HG02885 (cell line): ENCODE data around the gene NXPE3.

Experiments
- ATAC-seq: cut with Tn5 transposase; IDR thresholded peaks from one replicate; pipeline ENCODE4 v1.9.1; 2021; ENCODE audit warnings: mild to moderate bottlenecking; ENCODE audit not compliant: unreplicated experiment, poor library complexity

Gene NXPE3

DNA sequence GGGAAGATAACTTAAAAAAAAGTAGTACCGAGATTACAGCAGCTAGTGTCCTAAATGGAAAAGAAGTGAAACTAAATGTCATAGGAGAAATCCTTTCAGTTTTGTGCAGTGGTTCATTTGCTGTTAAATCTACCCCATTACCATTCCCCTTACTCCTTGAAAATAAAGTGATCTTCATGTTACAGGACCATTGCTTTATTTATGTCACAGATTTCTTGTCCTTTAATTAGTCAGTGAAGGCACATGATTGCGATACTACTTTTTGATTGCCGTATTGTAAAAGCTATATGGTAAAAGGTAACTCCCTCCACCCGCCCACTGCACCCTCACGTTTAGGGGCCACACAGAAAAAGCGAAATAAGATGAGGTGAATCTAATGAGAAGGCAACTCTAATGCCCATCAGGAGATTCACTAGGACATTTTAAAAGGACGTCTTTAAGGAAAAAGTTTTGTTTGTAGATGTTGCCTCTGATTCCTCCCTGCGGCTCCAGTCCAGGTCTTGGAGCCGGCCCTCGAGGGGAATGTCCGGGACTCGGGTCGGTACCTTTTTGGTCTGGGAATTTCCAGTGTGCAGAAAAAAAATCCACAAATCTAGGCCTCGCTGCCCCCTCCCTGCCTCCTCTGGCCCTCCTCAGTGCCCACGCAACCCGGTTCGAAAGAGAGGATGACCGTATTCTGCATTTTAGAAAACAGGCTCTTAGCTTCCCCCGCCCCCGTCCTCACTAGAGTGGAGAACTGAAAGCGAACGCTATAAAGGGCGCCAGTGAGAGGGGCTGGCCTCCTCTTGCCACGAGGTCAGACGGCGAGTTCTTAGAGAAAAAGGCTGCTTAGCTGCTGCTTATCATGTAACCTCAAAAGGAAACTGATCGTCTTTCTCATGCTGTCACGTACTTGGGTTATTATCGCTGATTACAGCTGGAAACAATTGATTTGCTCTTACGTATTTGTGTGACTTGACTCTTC is 48.5 kb downstream of the NXPE3 start:
- ATAC-seq, result peak; percentile 90

DNA sequence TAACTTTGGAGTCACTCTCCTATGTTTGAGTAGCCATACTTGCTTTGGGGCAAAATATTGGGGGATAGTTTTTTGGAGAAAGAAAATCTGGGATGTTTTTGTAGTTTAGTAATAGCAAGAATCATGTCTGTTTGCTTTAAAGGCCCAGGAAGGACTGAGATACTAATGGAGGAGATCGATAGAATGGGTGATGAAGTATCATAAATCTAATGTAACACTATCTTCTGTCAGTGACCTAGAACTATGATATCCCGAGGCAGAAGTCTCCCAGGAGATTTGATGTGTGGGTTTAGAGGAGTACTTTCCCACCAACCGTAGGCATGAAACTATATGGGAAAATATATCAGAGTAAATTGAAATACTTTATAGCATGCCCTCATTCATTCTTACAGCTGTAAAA is 49.3 kb downstream of the NXPE3 start:
- ATAC-seq, result no peak

DNA sequence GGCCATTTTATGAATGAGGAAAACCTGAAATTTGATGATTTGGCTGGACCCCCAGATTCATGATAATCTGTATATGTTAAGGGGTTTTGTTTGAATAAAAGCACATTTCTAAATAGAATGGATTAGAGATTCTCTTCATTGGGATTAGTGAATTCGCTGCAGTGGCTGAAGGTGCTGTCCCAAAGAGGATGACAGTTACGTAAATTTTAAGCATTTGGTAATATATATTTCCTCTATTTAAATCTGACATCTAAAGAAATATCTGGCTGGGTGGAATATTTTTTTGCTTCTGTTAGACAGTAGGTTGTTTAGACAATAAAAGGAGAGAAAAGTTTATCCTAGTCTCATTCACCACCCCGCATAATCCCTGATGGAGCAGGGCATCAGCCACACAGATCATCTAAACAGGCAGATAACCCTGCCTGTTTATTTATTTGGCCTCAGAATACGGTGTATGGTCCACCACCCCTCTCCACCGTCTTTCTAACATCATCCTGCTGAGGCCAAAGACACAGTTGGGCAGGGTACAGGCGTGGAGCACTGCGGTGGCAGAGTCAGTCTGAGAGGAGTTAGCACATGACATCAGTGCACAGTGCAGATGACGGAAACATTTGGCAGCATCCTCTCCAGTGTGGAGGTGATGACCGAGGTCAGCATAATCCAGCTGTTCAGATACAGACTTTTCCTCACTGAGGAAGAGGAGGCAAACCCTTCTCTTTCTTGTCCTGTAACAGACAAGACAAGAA is 49.9 kb downstream of the NXPE3 start:
- ATAC-seq, result peak; percentile 55

DNA sequence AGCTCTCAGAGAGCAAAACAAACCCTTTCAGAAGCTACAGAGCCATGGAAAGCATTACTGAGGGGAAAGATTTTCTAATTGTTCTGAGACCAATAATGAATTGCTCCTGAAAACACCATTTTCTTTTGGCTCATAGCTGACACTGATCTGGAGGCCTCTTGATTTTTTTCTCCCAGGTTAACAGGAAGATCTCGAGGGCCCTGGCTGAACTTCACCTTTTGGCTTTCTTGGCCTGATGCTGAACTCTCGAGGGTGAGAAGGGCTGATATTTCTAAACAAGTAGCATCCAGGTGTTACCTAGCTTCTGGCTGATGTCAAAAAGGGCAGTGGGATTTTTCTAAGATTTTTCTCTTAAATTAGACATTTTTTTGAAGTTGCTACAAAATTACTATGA is 50.4 kb downstream of the NXPE3 start:
- no peak for ATAC-seq

DNA sequence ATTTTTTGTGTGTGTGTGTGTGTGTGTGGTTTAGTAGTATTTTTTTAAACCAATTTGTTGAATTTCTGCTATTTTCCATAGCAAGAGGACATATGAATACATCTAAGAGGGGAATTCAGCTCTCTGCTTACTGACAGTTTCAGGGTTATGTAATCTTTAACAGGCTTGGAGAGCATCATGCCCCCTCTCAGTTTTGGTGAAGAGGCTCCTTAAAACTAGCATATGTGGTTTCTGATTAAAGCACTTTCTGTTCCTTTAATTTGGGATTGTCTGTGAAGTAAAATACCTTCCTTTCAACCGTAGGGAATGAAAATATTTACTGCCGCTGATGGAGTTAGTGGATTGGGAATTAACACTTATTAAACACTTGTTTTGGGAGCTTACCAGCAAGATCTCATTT is 50.9 kb downstream of the NXPE3 start:
- ATAC-seq, result peak; percentile 21

DNA sequence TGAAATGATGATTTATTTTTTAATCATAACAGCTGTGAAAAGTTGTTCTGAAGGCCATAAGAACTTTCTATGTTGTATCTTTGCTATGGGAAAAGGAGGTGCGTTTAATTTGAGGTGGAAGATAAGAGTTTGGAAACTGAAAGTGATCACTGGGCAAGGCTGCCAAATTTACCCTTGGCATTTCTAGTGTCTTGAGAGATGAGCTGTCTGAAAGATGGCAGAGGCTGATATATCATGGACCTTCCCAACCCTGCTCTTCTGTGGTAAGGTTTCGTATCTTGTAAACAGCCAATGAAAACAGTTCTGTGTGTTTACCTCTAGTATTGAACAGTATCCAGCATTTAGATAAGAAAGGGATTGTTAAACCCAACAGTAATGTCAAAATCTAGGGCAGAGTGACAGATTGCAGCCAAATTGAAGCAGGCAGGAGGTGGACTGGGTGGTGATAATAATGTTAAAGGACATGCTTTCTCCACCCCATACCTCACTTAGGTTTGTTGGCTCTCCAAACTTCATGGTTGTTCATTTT is 54.5 kb downstream of the NXPE3 start:
- ATAC-seq, result no peak

DNA sequence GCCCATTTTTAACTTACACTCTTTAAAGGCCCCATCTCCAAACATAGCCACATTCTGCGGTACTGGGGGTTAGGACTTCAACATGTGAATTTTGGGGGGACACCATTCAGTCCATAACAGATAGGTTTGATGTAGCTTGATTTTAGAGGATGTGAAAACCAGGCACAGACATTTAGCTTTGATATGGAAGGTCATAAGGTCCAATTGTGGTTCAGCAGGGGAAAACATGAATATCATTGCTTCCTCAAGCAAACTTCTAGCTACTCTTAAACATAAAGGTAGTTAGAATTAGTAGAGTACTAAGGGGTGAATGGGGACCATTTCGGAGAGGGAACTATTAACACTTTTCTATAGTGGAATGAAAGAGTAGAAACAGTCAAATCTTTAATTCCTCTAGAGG is 56.7 kb downstream of the NXPE3 start:
- no peak for ATAC-seq

DNA sequence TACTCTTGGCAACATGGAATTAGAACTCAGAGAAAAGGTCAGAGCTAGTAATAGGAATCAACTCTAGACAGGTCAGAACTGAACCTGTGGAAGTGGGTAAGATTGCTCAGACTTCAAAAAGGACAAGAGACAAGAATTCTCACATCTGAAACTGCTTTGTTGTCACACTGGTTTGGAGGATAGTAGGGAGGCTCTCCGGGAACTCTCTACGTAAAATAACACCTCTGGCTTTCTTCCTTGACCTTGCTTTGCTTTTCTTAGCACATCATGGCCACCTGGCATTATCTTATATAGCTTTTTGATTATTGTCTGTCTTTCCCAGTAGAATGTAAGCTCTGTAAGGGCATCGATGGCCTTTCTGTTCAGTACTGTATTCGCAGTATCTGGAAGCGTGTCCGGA is 57.1 kb downstream of the NXPE3 start:
- ATAC-seq, result no peak

DNA sequence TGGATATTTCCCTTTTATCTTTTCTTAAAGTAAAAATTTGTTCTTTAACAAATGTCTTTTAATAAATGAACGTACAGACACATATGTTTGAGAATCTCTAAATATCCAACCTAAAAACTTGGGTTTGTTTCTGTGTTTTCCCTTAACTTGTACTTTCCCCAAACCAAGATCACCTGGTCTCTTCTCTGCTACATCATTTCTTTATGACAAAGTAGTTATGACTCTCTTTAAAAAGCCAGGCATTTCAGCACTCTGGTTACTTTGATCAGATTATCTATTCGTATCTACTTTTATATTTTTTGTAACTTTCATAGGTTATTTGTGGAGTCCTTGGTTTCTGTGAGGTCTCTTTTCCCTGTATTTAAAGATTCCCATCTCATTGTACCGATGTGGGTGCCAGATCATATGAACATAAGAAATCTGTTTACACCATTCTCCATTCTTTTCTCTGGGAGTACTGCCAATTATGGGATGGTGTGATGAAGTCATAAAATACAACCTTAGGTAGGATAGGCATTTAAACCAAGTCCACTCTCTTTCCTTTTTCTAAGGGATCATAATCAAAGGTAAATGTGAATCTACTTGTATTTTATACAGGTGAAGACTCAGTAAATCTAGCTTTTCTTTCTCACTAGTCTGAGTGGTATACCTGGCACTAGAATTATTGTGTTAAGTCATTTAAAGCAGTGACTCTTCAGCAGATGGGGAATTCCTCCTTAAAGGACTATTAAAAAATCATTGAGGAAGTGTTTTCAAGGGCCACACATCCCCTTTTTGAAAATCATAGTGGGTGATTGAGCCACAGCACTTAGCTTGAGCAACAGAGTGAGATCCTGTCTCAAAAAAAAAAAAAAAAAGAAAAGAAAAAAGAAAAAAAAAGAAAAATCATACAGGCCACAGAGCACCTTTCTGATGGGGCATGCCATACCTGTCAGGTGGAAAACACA is 57.9 kb downstream of the NXPE3 start:
- ATAC-seq, result peak; percentile 41

DNA sequence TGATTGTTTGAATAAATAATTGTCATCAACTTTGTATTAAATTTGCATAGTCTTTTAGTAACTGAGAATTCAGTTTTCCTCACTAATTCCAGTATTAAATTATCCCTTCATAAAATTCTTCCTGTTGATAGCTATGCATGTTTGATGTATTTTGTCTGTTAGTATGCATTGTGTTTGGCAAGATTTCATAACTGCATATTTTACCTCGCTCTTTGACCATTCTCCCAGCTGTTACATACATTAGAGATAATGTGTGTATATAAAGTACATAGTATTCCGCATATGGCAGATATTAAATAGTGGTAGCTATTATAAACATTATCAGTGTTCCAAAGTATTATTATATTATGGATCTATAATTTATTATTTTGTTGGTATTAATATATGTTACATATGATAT is 59.7 kb downstream of the NXPE3 start:
- no peak for ATAC-seq

DNA sequence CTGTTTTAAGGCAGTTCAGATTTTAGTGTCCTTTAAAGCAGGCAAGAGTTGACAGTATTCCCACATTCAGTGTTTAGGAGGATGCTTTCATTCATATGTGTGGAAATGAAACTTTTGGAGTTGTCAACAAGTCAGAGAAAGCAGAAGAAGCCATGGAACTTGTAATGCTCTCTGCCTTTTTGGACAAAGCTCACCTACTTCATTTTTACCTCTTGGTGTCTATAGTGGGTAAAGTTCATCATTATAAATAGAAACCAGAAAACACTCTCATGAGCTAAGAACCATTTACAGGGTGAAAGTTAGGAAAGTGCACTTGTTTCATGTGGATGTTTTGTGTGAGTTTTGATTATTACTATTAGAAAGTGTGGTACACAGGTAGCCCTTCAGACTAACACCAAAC is 61.1 kb downstream of the NXPE3 start:
- ATAC-seq, result no peak

DNA sequence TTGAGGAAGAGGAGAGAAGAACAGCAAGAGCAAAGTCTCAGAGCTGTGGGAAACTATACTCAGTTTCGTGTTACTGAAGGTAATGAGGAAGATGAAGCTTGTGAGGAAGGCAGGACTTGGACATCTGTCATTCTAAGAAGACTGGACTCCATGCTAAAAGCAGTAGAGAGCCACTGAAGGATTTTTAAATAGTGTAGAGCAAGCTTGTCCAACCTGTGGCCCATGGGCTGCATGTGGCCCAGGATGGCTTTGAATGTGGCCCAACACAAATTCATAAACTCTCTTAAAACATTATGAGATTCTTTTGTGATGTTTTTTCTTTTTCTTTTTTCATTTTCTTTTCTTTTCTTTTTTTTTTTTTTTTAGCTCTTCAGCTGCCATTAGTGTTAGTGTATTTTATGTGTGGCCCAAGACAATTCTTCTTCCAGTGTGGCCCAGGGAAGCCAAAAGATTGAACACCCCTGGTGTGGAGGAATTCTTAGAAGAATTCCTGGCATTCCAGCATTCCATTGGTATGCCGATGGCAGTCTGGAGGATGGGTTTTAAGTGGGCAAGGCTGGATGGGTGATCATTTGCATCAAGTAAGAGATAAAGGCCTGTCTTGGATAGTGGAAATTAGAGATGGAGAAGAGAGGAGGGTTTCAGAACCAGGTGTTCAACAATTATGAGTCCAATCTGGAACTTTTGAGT is 63.4 kb downstream of the NXPE3 start:
- no peak for ATAC-seq

DNA sequence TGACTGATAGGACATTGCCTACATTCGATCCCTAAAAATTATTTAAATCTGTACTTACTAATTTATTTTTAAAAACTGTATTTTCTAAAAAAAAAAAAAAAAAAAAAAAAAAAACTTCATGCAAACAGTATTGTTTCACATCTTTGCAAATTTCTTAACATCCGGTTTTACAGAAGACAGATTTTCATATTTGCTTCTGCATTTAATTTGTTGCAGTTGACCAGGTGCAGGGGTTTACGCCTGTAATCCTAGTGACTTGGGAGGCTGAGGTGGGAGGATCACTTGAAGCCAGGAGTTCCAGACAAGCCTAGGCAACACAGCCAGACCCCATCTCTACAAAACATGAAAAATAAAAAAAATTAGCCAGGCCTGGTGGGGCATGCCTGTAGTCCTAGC is 63.9 kb downstream of the NXPE3 start:
- ATAC-seq, result no peak

DNA sequence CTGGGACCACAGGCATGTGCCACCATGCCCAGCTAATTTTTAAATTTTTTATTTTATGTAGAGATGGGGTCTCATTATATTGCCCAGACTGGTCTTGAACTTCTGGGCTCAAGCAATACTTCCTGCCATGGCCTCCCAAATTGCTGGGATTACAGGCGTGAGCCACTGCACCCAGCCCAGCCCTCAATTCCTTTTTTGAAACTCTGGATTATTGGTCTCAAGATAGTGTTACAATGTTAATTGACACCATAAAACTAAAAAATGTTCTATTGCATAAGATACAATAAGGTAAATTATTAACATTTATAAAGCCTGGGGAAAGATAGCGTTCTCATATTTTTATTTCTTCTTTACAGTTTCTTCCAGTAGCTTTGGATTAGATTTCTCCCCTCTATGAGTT is 66.4 kb downstream of the NXPE3 start:
- ATAC-seq, result no peak

DNA sequence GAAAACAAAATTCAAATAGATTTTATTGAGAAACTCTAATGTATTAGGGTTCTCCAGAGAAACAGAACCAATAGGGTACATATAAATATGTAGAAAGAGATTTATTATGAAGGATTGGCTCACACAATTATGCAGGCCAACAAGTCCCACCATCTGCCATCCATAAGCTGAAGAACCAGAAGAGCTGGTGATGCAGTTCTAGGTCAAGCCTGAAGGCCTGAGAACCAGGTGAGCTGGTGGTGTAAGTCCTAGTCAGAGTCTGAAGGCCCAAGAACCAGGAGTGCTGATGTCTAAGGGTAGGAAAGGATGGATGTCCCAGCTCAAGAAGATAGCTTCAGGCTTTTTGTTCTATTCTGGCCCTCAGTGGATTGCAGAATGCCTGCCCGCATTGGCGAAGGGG is 67.7 kb downstream of the NXPE3 start:
- ATAC-seq, result no peak

DNA sequence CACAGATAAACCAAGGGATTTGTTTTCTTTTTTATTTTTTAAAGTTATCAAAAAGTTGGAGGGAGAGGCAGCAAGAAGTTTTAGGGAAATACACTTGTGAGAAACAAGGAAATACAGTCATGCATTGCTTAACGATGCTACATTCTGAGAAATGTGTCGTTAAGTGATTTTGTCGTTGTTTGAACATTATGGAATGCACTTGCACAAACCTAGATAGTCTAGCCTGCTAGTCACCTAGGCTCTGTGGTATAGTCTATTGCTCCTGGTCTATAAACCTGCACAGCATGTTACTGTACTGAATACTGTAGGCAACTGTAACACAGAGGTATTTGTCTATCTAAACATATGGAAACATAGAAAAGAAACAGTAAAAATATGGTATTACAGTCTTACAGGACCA is 68.3 kb downstream of the NXPE3 start:
- no peak for ATAC-seq

DNA sequence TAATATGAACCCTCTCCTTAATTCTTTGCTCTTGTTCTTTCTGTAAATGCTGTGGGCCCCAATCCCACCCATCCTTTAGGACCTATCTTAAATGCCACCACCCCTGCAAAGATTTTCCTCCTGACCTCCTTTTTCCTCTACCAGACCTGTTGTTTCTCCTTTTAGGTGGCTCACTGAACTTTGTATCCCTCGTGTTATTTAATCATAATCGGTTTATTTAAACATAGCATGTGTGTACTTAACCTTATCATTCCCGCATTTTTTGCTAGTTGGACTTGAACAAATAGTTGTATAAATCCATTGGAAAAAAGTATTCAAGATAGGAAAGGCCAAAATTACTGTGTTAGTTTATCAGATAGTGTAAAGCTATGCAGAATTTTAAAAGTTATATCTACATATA is 69.3 kb downstream of the NXPE3 start:
- ATAC-seq, result no peak

DNA sequence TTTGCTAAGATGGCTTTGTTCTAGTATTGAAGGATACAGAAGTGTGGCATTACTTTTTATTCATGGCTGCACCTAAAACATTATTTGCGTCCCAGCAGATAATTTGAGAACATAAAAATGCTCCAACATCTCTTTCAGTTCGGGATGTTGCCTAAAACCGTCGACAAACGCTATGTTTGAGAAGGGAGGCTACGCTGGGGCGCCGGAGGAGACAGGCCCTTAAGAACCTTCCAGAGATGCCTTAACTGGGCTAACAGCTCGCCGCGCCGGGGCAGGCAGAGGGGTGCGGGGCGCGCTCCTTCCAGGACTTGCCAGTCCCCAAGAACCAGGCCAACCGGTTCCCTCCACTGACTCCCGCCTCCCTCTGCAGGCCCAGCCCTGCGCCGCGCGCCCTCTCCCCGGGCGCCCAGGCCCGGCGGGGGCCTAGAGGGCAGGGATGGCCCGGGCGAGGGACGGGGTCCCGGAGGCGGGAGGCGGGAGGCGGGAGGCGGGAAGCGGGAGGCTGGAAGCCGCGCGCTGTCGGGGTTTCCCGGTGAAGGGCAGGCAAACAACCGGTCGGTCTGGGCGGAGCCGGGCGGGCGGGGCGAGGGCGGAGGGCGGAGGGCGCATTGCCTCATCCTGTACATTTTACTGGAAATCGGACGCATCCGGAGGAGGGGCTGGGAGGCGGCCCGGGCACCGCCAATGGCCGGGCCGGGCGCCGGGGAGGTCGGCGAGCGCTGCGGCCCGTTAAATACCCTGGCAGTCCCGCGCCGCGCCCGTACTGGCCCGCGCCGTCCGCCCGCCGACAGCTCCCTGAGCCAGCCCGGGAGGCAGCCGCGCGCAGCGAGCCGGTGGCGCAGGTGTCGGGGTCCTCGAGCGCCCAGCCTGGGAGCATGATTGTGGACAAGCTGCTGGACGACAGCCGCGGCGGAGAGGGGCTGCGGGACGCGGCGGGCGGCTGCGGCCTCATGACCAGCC is 70.0 kb downstream of the NXPE3 start, which contains the start of gene NFKBIZ:
Gene NFKBIZ (plus strand): TSS at position 761 of the 960 bp plus-strand sequence. CDS start 115 bp downstream, at position 876.
- peak; percentile 78 for ATAC-seq
